Measurements from ENCODE around the gene CTSO. TPM values are rescaled to one million over a fixed set of nuclear protein-coding genes. Genes with fewer than 3 reads are reported as not detected.

Gene CTSO
- total and polyA plus RNA-seq, 8 donors, result 1.2 to 41.7 (median 5.7) TPM

DNA sequence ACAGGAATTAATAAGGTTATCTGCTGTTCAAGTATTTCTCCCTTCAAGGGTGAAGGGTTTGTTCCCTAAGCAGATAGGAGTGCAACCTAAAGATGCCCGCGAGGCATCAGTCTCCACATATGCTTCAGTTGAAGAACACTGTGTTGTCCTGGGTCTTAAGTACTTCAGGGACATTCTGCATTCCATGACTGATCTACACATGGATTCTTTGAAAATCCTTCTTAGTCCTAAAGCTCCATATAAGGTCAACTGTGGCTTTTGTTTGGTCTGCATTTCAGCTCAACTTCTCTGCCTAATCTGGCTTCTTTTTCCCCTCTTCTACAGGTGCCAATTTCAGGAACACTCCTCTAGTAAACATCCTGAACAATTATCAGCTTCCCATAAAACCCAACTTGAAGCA, 21.8 kb upstream of the CTSO start:
- Histone ChIP-seq H3K27me3 (no peaks in the 10 kb centered on the region), H3K4me3 (no peak overlapping the region), H3K9me3 (peaks cover 0 to 6% (median 0%) of the 10 kb centered on the region in 4 donors), H3K36me3 (no peaks in the 10 kb centered on the region), H3K27ac (no peak overlapping the region), H3K4me1 (no peaks in the 10 kb centered on the region)
- TF ChIP-seq EP300 (IDR thresholded peaks at IDR 0.05), result no peak
- WGBS, 5 donors, result 80 to 100% (median 95%) methylated on average over 2 of the region's 2 CpGs
- DNase-seq, result no peak
- intact Hi-C loops (cut with DNase I; ENCODE audit: low total_unique reads), result no loop called here

- peaks cover 0 to 6% (median 0%) of the 10 kb centered on the region in 4 donors for H3K9me3 ChIP-seq
- no peak overlapping the region for H3K27ac ChIP-seq
- H3K4me3 ChIP-seq, result no peak overlapping the region
- intact Hi-C loops (cut with DNase I; ENCODE audit: low total_unique reads), result no loop called here
- WGBS, 5 donors, result 15 to 33% (median 19%) methylated on average over 3 of the region's 3 CpGs
- no peaks in the 10 kb centered on the region for H3K4me1 ChIP-seq
- no peaks in the 10 kb centered on the region for H3K27me3 ChIP-seq
- no peak for DNase-seq
- TF ChIP-seq POLR2A (IDR thresholded peaks at IDR 0.05), result no peak
- TF ChIP-seq POLR2AphosphoS5 (IDR thresholded peaks at IDR 0.05), result no peak
- TF ChIP-seq, protein P1, sequence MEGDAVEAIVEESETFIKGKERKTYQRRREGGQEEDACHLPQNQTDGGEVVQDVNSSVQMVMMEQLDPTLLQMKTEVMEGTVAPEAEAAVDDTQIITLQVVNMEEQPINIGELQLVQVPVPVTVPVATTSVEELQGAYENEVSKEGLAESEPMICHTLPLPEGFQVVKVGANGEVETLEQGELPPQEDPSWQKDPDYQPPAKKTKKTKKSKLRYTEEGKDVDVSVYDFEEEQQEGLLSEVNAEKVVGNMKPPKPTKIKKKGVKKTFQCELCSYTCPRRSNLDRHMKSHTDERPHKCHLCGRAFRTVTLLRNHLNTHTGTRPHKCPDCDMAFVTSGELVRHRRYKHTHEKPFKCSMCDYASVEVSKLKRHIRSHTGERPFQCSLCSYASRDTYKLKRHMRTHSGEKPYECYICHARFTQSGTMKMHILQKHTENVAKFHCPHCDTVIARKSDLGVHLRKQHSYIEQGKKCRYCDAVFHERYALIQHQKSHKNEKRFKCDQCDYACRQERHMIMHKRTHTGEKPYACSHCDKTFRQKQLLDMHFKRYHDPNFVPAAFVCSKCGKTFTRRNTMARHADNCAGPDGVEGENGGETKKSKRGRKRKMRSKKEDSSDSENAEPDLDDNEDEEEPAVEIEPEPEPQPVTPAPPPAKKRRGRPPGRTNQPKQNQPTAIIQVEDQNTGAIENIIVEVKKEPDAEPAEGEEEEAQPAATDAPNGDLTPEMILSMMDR (IDR thresholded peaks at IDR 0.05), result no peak
- no peak for TF ChIP-seq EP300 (IDR thresholded peaks at IDR 0.05)
- no peaks in the 10 kb centered on the region for H3K36me3 ChIP-seq
These were observed 21.3 kb upstream of the CTSO start for GRCh38 chr4:155974996-155975395.

DNA sequence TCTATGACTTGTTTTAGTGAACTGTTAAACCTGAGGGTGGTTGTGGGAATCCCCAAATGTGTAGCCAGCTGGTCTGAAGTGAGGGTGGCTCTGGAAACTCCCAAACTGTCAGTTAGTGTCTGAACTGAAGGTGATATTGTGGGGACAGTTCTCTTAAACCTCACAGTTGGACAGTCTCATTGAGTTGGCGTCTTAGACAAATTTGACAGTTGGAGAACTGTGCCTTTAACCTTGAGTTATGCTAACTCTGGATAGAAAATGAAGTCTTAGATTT, 20.7 kb upstream of the CTSO start:
- intact Hi-C loops (cut with DNase I; ENCODE audit: low total_unique reads), result no loop called here
- 60 to 91% (median 80%) methylated on average over 1 of the region's 1 CpG for whole genome bisulfite sequencing, 5 donors
- TF ChIP-seq POLR2A (IDR thresholded peaks at IDR 0.05) (no peak), EP300 (IDR thresholded peaks at IDR 0.05) (no peak), POLR2AphosphoS5 (IDR thresholded peaks at IDR 0.05) (no peak)
- TF ChIP-seq, protein P1 (IDR thresholded peaks at IDR 0.05), result no peak
- Histone ChIP-seq H3K4me3 (no peak overlapping the region), H3K27ac (no peak overlapping the region), H3K36me3 (no peaks in the 10 kb centered on the region), H3K27me3 (no peaks in the 10 kb centered on the region), H3K9me3 (peaks cover 0 to 6% (median 0%) of the 10 kb centered on the region in 4 donors), H3K4me1 (no peaks in the 10 kb centered on the region)
- no peak for DNase-seq

DNA sequence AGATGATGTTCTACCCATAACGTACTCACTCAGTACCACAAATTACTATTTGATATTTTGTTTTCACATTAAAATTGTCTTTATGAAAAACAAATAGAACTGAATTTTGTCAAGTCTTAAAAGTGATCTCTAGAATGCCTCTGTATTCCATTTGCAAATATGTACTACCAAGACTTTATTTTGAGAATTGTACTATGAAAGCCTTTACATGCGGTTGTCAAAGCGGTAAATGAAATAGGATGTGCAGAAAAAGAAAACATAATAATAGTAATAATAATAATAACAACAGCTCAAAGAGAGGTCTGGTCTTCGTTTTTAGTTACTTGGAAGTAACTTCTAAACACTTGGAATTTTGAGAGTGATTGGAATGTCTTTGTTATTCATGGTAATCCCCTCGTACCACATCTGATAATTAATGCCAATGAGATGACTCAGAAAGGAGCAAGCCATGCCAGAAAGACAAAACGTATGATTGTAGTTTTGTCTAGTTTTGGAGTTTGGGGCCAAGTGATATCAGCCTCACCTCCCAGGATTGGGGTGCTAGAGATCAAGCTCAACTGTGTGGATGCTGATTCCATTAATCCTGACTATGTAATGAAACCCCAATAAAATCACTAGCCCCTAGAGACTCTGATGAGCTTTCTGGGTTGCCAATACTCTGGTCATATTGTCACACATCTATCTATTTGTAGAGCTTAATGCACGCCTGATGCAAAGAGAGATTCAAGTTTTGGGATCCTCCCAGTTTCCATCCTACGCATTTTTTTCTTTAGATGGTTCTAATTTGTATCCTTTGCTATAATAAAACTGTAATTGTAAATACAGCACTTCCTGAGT, 20.2 kb upstream of the CTSO start:
- intact Hi-C loops (cut with DNase I; ENCODE audit: low total_unique reads), result no loop called here
- no peaks in the 10 kb centered on the region for H3K27me3 ChIP-seq
- H3K36me3 ChIP-seq, result no peaks in the 10 kb centered on the region
- WGBS, 5 donors, result 57 to 64% (median 62%) methylated on average over 8 of the region's 8 CpGs
- H3K4me3 ChIP-seq, result no peak overlapping the region
- no peaks in the 10 kb centered on the region for H3K4me1 ChIP-seq
- peaks cover 0 to 2% (median 0%) of the 10 kb centered on the region in 4 donors for H3K9me3 ChIP-seq
- TF ChIP-seq POLR2AphosphoS5 (IDR thresholded peaks at IDR 0.05), result no peak
- TF ChIP-seq, protein P1 (IDR thresholded peaks at IDR 0.05), result no peak
- TF ChIP-seq POLR2A (IDR thresholded peaks at IDR 0.05), result no peak
- TF ChIP-seq EP300 (IDR thresholded peaks at IDR 0.05), result no peak
- no peak for DNase-seq
- H3K27ac ChIP-seq, result no peak overlapping the region

GRCh38 chr4:155972098-155972497, 18.4 kb upstream of the CTSO start:
- H3K4me3 ChIP-seq, result no peak overlapping the region
- DNase-seq, result no peak
- no peaks in the 10 kb centered on the region for H3K4me1 ChIP-seq
- no peaks in the 10 kb centered on the region for H3K36me3 ChIP-seq
- H3K27me3 ChIP-seq, result no peaks in the 10 kb centered on the region
- no peak overlapping the region for H3K27ac ChIP-seq
- no peaks in the 10 kb centered on the region for H3K9me3 ChIP-seq
- 37 to 50% (median 43%) methylated on average over 4 of the region's 4 CpGs for WGBS, 5 donors
- TF ChIP-seq EP300 (IDR thresholded peaks at IDR 0.05) (no peak), POLR2AphosphoS5 (IDR thresholded peaks at IDR 0.05) (no peak), POLR2A (IDR thresholded peaks at IDR 0.05) (no peak)
- TF ChIP-seq, protein P1 (IDR thresholded peaks at IDR 0.05), result no peak
- intact Hi-C loops (cut with DNase I; ENCODE audit: low total_unique reads), result no loop called here

Data from stomach (tissue), 9 donors.